NCI-H128 (cell line): ENCODE results near the gene PLOD1.
"Not testable (repeated sequence)": the region's sequence is repeated elsewhere in the genome, so short reads cannot be mapped to it uniquely, and the experiment has no call there.

ENCODE experiments used
- DNase-seq: peaks from one replicate; lab custom pipeline; 2025; ENCODE audit not compliant: unreplicated experiment; lab: John Stamatoyannopoulos, UW

Gene PLOD1

DNA sequence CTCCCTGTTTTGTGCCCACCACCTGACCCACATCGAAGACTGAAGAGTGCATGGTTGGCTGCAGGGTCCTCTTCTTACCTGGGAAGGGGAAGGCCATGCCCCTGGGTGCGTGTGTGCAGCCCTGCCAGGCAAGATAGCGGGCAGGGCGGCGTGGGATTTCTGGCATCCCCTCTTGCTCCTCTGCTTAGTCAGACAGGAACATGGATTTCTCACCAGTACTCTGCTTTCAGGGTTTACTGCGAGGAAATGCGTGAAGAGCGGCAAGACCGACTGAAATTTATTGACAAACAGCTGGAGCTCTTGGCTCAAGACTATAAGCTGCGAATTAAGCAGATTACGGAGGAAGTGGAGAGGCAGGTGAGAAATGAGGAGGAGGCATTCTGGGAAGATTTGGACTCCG is 69.2 kb downstream of the PLOD1 start:
- DNase-seq = no peak

DNA sequence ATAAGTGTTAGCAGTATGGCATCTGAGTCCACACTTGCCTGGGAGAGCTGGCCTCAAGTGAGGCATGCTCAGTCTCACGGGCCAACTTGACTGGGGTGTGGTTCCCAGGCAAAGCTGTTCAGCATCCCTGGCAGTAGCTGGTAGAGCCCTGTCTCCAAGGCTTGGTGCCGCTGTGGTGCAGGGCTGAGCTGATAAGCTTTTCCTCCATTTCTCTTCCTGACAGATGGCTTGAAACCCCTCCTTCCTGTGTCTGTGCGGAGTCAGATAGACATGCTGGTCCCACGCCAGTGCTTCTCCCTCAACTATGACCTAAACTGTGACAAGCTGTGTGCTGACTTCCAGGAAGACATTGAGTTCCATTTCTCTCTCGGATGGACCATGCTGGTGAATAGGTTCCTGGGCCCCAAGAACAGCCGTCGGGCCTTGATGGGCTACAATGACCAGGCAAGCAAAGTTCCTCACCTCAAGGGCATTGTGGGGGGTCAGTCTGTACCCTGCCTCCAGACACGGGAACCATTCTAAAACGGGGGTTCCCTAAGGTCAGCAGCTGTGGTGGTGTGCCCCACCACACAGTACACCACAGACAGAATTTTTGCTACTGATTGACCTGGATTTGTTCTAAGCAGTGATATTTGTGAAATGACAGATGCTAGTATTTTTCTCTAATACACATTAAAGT is 71.1 kb downstream of the PLOD1 start:
- no peak for DNase-seq

DNA sequence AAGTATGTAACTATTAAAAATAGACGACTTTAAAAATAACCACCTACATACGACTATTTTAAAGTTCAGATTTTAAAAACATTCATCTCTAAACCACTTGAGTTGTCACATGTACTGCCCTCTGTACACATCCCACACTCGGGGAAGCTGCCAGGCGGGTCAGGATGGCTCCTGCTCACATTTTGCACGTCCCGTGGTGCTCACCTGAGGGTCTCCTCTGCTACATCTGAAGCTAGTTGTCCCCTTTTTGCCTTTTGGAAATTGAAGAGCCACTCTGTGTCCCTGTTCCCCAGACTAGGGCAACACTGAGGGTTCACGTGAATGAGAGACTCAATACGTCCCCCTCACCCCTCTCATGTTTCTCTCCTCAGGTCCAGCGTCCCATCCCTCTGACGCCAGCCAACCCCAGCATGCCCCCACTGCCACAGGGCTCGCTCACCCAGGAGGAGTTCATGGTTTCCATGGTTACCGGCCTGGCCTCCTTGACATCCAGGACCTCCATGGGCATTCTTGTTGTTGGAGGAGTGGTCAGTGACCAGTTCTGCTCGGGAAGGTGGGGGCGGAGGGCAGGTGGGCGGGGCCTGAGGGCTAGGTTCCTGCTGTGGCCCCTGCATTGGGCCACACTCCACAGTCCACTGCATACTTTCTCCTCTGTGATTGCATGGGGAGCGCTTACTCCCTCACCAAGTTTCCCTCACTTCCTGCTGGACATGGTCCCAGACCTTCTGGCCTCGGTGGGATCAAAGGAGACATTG is 71.8 kb downstream of the PLOD1 start:
- no peak for DNase-seq

DNA sequence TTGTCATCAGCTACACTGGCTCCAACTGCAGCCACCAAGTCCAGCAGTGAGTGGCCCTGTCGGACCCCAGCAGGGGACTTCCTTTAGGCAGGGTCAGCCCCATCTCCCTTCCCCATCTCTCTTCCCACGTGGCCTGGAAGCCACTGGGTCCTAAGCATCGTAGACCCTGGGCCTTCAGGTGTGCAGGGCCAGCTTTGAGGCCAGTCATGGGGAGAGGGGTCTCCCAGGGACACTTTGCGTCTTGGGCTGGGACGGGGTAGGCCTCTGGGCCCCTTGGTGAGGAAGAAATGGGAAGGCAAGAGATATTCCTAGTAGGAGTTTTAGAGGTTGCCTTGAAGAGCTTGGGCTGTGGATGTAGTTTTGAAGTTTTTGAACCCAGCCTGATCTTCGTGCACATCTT is 72.7 kb downstream of the PLOD1 start:
- no peak for DNase-seq

DNA sequence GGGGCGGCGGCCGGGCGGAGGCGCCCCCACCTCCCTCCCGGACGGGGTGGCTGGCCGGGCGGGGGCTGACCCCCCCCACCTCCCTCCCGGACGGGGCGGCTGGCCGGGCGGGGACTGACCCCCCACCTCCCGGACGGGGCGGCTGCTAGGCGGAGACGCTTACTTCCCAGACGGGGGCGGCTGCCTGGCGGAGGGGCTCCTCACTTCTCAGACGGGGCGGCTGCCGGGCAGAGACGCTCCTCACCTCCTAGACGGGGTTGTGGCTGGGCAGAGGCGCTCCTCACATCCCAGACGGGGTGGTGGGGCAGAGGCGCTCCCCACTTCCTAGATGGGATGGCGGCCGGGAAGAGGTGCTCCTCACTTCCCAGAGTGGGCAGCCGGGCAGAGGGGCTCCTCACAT is 73.8 kb downstream of the PLOD1 start:
- not testable (repeated sequence) for DNase-seq

DNA sequence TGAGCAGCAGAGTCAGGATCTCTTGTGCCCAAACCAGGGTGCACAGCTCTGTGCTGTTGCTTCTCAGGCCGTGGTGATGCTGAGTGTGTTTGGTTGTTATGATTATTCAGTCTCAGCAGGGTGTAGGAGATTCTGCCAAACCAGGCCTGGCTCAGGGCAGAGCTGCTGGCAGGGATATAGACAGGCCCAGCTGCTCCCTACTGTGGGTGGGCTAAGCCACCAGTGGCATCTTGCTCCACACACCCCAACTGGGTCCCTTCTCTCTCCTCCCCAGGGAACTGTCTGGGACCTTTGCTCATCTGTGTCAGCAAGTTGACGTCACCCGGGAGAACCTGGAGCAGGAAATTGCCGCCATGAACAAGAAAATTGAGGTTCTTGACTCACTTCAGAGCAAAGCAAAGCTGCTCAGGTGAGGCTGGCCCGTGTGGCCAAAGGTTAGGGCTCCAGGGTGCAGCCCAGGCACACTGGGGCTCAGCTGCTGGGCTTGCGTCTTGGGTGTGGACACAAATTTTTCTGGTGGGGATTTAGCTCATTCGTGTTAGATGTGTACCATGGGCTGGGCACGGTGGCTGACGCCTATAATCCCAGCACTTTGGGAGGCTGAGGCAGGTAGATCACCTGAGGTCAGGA is 74.9 kb downstream of the PLOD1 start:
- no peak for DNase-seq

DNA sequence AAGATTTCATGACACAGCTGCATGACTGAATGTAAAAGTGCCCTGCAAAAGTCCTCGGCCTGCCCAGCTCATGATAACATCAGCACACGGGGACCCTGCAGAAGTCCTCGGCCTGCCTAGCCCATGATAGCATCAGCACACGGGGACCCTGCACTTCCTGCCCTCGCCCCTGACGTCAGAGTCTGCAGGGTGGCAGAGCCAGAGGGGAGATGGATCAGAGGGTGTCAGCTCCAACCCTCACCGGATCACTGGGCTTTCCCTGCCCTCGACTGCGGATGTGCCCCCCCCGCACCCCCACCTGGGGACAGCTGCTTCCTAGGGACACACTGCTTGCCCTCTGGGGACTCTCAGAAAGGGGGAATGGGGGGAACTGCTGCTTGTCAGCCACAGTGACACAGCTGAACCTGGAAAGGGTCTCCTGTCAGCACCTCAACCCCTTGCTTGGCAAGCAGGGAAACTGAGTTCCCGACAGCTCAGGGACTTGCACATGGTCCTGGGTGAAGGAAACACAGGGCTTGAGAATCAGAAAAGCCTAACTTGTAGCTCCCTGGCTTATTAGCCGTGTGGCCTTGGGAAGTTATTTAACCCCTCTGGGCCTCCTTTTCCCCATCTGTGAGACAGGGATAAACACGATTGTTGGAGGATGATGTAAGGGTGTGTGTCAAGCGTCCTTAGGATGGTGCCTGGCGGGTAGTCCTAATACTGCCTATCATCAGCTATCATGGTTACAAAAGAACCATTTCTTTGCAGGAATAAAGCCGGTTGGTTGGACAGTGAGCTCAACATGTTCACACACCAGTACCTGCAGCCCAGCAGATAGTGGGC is 76.4 kb downstream of the PLOD1 start:
- no peak for DNase-seq

DNA sequence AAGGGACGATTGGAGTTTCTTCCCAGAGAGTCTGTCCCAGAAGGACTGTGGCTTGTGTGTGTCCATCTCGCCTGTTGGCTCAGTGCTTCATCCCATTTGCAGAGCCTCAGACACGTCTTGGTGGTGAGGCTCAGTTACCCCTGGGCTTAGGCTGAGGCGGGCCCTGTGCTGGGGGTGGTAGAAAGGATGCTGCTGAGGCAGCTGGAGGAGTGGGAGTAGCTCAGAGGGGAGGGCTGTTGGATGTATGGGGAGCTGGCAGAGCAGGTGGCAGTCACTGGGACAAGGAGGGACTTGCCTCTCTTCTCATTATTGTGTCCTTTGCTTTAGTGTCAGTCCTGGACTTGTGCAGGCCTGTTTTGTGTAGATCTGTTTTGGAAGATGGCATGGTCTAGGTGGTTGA is 77.5 kb downstream of the PLOD1 start:
- no peak for DNase-seq

DNA sequence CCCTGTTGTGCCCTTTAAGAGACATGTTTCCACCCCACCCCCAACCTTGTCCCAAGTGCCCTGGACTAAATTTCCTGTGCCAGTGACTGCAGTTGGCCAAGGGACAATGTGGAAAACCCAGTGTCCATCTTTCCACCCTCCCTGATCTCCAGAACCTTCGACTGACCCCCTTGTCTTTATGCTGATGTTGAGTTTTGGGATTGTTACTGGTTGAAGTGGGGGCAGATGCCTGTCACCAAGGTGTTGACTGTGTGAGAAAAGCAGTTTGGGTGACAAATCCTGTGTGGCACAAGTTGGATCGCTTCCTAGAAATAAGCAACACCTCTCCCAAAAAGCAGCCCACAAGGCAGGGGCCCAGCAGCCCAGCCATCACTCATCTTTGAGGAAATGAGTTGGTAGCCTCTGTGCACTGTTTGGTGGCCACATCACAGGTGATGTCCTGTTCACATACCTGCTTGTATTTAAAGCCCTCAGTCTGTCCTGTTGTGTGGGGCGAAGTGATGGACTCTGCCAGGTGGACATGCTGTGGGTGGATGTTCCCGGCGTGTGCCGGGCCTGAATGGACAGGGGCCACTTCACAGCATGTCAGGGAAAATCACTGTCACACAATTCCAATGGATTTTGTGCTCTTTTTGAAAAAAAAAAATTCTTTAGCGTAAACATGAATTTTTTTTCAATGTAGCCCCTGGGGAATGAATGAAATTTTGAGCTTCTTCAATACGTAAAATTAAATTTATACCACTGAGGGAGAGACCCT is 78.2 kb downstream of the PLOD1 start:
- DNase-seq = no peak

DNA sequence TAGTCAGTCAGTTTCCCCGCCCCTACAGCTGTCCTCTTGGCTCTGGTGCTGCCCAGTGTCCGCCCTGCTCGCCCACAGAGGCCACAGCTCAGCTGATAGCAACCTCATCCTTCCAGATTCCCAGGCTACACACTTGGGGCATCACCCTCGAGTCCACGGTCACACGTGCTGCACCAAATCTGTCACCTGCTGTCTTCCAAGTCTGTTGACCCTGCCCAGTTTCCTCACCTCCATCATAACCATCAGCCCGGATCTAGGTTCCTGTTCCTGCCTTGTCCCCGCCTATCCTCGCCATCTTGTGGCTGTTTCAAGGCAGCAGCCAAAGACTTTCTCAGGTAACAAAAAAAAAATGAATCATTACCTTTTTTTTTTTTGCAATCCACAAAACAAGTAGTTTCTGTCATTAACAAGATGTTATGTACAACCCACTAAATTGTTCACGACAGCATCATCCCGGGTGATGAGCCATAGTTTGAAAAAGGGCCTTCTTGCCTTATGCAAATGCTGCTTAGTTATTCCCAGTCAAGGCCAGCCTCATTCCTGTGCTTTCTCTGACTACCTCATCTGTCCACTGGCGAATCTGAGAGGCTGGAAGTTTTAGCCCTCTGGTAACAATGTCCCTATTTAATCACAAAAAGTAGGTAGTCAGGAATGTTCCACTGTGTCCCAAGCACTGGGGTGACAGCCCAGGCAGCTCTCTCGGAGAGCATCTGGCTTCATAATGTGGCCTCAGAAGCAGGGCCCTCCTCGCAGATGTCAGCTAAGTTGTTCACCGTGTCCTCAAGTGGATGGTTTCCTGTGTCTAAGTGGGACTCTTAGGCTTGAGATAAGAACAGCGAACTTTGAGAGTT is 79.8 kb downstream of the PLOD1 start:
- DNase-seq = no peak

DNA sequence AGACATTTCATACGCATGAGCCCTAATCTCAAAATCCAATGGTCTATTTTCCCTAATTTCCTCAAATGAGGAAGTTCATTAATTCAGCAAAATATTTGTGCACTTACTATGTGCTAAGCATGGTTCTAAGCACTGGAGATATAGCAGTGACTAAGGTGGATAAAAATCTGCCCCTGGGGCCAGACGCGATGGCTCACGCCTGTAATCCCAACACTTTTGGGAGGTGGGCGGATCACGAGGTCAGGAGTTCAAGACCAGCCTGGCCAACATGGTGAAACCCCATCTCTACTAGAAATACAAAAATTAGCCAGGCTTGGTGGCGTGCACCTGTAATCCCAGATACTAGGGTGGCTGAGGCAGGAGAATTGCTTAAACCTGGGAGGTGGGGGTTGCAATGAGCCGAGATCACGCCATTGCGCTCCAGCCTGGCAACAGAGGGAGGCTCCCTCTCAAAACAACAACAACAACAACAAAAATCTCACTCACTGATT is 80.5 kb downstream of the PLOD1 start:
- no peak for DNase-seq

DNA sequence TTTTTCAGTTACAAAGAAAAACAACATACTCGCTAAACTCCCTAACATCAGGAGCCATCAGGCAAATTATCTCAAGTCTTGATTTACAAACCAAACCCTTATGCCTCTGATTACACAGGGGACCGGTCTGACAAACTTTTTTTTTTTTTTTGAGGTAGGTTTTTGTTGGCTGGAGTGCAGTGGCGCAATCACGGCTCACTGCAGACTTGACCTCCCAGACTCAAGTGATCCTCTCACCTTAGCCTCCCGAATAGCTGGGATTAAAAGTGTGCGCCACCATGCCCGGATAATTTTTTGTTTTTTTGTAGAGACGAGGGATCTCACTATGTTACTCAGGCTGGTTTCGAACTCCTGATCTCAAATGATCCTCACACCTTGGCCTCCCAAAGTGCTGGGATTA is 81.0 kb downstream of the PLOD1 start:
- DNase-seq = no peak

DNA sequence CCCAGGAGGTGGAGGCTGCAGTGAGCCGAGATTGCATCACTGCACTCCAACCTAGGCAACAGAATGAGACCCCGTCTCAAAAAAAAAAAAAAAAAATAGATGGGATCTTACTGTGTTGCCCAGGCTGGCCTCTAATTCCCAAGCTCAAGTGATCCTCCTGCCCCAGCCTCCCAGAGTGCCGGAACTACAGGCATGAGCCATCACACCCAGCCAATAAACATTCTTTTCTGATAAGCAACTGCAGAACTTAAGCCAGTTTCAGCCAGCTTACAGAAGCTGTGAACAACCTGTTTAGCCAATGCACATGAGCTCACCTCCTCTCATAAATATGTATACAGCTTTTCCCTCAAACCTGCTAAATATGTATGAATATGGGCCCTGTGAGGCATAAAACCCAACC is 81.7 kb downstream of the PLOD1 start:
- DNase-seq = no peak

DNA sequence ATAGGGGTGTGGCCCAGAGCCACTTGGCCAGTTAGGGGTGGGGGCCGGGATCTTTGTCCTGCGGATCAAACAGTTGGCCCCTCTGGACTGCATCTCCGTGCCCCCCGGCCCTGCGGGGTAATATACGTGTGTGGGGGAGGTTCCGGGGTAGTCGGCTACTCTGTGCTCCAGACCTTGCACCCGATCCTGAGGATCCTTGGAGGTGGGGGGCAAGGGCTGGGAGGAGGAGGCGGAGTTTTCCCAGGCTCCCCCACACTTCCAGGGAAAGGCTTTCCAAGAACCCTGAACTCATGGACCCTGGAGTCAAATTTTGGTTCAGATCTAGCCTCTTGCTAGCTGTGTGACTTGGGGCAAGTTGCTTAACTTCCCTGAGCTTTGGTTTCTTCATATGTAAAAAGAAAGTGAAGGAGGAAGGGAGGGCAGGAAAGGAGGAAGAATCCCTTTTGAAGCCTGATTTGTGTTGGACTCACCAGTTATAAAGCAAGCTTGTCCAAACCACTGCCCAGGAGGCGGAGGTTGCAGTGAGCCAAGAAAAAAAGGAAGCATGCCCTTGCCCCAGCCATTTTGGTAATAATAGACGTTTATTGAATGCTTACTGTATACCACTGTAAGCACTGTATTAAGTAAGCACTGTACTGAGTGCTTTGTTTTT is 85.5 kb downstream of the PLOD1 start:
- DNase-seq = no peak

DNA sequence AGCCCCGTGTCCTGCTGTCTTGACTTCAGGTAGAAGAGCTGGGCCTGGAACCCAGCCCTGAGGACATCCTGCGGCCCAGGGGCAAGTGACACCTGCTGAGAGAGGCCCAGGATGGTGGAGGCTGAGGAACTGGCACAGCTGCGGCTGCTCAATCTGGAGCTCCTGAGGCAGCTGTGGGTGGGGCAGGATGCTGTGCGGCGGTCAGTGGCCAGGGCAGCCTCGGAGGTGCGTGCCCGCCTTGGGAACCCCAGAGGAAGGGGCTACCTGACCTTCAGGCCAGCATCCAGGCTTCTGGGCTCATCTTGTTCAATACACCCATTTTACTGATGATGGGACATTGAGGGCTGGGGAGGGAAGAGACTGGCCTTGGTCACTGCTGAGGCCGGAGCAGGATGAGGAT is 87.1 kb downstream of the PLOD1 start:
- no peak for DNase-seq

DNA sequence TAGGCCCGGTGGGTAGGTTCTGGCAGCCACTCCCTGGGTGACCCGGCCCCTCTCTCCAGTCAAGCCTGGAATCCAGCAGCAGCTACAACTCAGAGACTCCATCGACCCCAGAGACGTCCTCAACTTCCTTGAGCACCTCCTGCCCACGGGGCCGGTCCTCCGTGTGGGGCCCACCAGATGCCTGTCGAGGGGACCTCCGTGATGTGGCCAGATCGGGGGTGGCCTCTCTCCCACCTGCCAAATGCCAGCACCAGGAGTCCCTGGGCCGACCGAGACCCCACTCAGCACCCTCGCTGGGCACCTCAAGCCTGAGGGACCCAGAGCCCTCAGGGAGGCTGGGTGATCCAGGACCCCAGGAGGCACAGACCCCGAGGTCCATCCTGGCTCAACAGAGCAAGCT is 87.5 kb downstream of the PLOD1 start:
- no peak for DNase-seq
